Islet of Langerhans (tissue), 1 donor: Measurements from ENCODE around the gene HIVEP3.

ENCODE experiments used
- FAIRE-seq: peaks from one replicate; lab custom pipeline; 2011; peaks lifted over from hg19 to GRCh38; lab: Jason Lieb, UNC

Gene HIVEP3

DNA sequence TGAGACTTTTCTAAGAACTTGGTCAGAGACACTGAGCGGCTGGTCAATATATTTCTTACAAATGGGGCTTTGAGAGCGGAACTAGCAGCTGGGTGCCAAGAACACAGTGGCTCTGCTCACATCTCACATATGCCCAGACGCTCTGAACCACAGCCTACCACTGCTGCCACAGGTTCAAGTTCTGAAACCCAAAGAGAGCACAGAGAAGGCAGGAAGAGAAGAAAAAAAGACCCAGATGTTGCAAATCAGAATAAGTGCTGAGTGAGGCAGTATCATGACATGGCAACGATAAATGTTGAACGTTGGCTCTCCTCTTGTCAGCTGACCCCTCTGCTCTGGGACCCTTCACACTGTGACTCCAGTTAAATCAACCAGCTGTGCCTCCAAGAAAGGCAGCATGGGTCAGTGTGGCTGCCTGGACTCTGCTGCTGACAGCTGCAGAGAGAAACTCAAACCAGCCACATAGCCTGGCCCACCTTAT, 26.4 kb downstream of the HIVEP3 start:
- no peak for FAIRE-seq

GRCh38 chr1:41891199-41891896, 27.4 kb downstream of the HIVEP3 start:
- FAIRE-seq = no peak

DNA sequence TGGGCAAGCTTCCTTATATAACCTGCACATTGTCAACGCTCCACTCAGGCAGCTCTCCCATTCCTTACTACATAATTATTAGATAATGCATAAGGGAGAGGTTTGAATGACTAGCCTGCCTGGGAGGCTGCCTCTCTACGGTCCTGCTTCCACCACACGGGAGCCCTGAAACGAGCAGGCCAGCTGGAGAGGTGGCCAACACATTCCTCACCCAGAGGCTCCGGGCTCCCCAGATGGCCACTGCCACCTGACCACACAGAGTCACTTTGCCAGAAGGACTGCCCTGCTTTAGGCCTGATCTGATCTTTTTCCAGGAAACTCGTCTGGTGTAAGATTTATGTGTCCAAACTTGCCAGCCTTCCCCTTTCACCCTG, 27.9 kb downstream of the HIVEP3 start:
- FAIRE-seq = no peak

DNA sequence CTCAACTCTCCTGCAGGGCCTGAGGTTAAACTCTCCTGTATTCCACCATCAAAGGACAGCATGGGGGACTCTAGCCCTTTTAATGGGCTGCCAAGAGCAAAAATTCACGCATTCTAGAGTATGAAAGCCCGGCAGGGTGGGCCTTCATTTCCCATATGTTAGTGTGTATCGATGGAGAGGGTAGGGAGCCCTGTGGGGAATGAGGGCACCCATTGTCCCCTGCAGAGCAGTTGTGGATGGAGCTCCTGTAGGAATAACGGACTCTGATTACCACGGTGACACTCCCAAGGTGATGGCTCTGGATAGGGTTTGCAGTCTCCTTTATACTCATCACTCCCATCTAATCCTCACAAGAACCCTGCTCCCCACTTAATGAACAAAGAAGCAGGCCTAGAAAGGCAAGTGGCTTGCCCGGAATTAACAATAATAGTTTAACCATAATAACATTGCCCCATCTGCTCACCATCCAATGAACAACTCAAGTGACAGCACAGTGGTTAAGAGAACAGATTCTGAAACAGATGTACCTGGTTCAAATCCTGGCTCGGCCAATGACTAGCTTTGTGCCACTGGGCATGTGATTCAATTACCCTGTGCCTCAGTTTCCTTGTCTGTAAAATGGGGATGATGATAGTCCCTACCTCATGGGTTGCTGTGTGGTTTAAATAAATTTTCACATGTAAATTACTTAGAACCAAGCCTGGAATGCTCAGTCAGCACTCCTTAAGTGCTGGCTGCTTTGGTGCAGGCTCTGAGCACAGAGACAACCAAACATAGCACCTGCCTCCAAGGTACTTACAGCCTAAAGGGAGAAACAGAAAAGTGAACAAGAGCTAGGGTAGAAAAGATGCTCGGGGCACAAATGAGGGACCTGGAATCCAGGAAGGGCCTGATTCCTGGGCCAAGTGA, 29.0 kb downstream of the HIVEP3 start:
- FAIRE-seq = no peak

DNA sequence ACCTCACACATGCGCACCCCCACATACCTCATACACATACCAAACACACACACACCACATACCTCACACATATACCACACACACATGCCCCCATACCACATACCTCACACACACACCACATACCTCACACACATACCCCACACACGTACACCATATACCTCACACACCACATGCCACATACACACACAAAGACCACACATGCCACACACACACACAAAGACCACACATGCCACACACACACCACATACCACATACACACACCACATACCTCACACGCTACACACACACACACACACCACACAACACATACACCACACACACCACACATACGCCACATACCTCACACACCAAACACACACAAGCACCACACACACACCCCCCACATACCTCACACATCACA, 30.0 kb downstream of the HIVEP3 start:
- FAIRE-seq = no peak

GRCh38 chr1:41887365-41887764, 31.4 kb downstream of the HIVEP3 start:
- FAIRE-seq = no peak

- FAIRE-seq = no peak
These were observed 34.2 kb downstream of the HIVEP3 start for GRCh38 chr1:41884256-41885230.

DNA sequence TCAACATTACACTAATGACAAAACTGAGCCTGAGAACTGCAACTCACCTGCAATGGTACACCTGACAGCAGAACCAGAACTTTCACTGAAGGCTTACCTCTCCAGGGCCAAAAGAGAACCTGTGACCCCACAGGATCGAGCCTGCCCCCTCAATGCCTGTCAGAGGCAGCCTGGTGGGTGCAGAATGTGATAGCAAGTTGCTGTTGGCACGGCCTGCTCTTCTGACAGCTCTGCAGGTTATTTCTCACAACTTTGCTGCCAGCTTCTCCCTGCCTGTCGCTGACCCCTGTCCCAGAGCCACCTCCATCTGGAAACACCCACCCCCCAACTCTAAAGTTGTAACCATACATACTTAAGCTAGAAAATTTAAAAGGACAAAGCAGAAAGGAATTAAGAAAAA, 35.2 kb downstream of the HIVEP3 start:
- FAIRE-seq = no peak

GRCh38 chr1:41882486-41882885, 36.2 kb downstream of the HIVEP3 start:
- no peak for FAIRE-seq

DNA sequence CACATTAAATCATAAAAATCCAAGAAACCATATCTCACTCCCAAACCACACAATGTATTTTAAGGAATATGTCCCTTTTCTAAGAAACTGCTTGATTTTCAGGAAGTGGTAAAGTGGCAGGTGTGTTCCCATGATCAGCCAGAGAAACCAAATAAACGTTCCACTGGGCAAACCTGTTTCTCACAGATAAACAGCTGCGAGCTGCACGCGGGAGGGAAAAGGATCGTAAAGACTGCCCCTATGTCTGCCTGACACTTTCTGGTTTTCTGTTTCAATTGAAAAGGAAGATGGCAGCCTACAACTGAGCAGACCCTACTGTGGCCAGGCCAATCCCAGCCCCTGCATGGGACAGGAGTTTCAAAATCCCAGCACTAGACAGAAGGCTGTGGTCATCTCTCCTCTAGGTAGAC, 36.6 kb downstream of the HIVEP3 start:
- no peak for FAIRE-seq

DNA sequence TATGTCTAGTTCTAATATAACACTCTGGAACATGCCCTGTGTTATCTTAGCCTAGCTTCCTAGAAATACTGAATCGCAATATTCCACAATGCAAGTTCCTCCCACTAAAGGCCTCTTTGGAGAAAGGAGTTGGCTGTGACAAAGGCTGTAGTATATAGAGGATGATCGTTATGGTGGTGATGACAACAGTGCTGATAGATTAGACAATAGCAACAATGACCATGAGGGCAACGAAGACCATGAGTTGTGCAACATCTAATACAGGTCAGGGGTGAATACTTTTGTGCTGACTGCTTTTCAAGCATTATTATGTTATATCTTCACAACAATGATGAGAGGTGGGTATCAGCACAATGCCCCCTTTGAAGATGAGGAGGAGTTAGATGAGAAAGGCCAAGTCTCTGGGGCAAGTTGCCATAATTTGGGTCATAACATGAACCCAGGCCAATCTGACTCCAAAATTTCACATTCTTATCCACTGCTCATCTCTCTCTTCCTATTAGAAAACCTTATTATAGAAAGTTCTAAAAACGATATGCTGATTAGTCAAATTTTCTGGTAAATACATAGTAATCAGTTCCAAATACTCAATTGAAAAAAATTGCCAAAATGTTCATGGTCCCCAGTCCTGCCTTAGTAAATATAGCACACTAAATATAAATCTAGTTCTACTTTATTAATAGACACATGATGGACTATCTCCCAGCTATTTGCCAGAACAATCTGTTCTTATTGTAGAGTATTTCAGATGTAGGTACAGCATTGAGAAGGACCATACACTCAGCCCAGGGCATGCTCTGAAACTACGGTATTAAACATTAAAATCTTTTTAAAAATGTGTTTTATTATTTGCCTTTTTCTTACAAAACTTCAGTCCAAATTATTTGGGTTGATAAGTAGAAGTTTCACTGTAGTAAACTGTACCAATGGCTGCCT, 37.5 kb downstream of the HIVEP3 start:
- FAIRE-seq = no peak

- FAIRE-seq = no peak
These were observed 38.5 kb downstream of the HIVEP3 start for GRCh38 chr1:41880261-41880660.

GRCh38 chr1:41879617-41880016, 39.1 kb downstream of the HIVEP3 start:
- no peak for FAIRE-seq

DNA sequence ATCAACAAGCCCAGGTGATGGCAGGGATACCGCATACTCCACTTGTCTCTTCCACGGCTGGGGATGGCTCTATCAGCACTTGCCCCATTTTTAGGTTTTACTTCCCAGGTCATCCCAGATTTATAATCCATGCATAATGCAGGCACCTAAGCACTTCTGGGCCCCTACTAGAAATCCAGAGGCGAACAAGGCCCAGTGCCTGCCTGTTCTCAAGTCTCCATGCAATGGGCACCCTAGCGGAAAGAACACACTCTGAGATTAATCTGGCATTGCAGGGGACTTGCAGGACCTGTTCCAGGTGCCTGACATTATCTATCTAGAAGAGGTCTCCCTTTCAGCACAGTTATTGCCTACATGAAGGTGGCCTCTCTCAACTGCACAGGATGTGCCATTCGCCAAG, 39.8 kb downstream of the HIVEP3 start:
- FAIRE-seq = no peak

- FAIRE-seq = no peak
These were observed 40.2 kb downstream of the HIVEP3 start for GRCh38 chr1:41878495-41878894.

GRCh38 chr1:41876576-41877445, 41.9 kb downstream of the HIVEP3 start:
- FAIRE-seq = no peak

GRCh38 chr1:41875487-41875886, 43.2 kb downstream of the HIVEP3 start:
- no peak for FAIRE-seq

DNA sequence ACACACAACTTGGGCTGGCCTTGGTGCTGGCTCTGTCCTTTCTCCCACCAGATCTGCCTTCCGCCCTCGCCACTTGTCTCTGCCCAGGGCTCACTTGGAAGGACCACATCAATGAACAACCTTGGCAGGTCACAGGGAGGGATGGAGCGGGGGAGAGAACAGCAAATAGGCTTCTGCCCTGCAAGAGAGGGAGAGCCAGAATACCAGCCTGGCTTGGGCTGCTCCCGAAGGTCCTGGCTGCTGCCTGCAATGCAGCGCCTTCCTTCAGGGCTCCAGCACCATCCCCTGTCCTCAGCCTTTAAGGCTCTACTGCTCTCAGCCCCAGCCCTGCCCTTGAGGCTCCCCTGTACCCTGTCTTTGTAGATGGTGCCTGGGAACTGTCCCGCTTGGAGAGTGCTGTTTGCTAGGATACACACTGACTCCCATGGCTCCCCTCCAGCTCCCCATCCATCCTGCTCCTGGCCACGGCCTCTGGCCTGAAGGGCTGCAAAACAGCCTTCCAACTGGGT, 43.8 kb downstream of the HIVEP3 start:
- FAIRE-seq = no peak

DNA sequence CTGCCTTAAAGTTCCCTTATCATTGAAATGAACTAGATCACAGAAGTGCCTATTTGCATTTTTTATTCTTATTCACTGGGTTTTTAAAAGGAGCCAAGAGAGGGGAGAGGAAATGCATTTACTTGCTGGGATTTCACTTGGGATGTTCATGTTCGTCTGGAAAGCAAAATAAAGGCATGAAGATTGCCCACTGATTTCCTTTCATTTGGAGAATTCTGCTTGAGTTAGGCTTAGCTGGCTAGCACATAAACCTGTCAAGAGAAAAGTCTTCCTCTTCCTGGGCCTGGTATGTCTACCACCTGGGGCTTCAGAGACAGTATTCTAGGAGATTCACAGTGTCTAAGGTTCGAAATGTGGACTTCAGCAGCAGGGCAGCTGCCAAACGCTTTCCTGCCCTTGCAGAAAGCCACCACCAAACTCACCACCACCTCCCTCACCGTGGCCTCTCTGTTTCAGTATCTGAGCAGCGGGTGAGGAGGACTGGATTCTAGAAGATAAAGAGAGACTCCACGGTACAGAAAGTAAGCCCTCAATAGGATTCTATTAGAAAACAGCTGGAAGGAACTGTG, 44.5 kb downstream of the HIVEP3 start:
- no peak for FAIRE-seq

- no peak for FAIRE-seq
These were observed 46.6 kb downstream of the HIVEP3 start for GRCh38 chr1:41872074-41872473.
